IMR-90 (cell line): ENCODE measurements around the gene MKX.

Experiments
- POLR2A ChIP-seq: IDR thresholded peaks from 2 replicates; pipeline ENCODE4 v1.6.1; 2012; ENCODE audit warnings: mild to moderate bottlenecking, low read depth, low read length
- RFX5 ChIP-seq: IDR thresholded peaks from 2 replicates; pipeline ENCODE4 v1.8.0; 2012; ENCODE audit warnings: low read depth, mild to moderate bottlenecking, low read length, moderate library complexity
- TF ChIP-seq, protein P1 (sequence below): conservative IDR thresholded peaks from 2 replicates; pipeline ENCODE4 v1.5.1; 2012; ENCODE audit warnings: mild to moderate bottlenecking, low read depth, low read length, improper control_type of control experiment

DNA sequence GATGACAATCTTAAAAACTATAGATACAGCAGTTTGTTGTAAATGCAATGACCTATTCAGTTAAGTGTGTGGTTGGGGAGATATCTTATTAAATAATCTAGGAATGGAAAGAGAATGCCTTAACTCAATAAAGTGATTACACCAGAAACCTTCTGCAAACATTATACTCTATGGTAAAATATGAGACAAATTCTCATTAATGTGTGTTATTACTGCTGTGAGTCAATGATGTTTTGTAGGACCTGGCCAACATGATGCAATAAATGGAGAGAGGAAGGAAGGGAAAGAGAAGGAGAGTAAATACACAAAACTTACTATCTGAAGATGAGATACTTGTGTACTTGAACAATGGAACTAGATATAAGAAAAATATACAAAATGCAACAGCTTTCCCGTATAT is 25.1 kb downstream of the MKX start:
- TF ChIP-seq, protein P1, sequence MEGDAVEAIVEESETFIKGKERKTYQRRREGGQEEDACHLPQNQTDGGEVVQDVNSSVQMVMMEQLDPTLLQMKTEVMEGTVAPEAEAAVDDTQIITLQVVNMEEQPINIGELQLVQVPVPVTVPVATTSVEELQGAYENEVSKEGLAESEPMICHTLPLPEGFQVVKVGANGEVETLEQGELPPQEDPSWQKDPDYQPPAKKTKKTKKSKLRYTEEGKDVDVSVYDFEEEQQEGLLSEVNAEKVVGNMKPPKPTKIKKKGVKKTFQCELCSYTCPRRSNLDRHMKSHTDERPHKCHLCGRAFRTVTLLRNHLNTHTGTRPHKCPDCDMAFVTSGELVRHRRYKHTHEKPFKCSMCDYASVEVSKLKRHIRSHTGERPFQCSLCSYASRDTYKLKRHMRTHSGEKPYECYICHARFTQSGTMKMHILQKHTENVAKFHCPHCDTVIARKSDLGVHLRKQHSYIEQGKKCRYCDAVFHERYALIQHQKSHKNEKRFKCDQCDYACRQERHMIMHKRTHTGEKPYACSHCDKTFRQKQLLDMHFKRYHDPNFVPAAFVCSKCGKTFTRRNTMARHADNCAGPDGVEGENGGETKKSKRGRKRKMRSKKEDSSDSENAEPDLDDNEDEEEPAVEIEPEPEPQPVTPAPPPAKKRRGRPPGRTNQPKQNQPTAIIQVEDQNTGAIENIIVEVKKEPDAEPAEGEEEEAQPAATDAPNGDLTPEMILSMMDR, result no peak
- TF ChIP-seq POLR2A, result no peak
- TF ChIP-seq RFX5, result no peak
